ENCODE data around the gene S100A16.
"Not testable (repeated sequence)": the region's sequence is repeated elsewhere in the genome, so short reads cannot be mapped to it uniquely, and the experiment has no call there.

DNA sequence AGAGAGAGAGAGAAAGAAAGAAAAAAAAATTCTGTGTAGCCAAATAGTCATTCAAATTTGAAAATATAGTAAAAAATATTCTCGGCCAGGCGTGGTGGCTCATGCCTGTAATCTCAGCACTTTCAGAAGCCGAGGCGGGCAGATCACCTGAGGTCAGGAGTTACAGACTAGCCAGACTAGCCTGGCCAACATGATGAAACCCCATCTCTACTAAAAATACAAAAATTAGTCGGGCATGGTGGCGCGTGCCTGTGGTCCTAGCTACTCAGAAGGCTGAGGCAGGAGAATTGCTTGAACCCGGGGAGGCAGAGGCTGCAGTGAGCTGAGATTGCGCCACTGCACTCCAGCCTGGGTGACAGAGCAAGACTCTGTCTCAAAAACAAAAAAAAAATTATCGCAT is 24.9 kb downstream of the S100A16 start:
- TF ChIP-seq CTCF (IDR thresholded peaks at IDR 0.05); POLR2A (IDR thresholded peaks at IDR 0.05; ENCODE audit: low read depth): not testable (repeated sequence)
